Activated CD4-positive, alpha-beta T cell treated with anti-CD3 and anti-CD28 coated beads, Interleukin-2, amount 50 U/mL, for 1 hour (primary cell): ENCODE data around the gene TRIB2.
"Not testable (repeated sequence)": the region's sequence is repeated elsewhere in the genome, so short reads cannot be mapped to it uniquely, and the experiment has no call there.

Experiments used
- DNase-seq: peaks from one replicate; pipeline ENCODE4 v3.0.0-alpha.2; 2020

Gene TRIB2

DNA sequence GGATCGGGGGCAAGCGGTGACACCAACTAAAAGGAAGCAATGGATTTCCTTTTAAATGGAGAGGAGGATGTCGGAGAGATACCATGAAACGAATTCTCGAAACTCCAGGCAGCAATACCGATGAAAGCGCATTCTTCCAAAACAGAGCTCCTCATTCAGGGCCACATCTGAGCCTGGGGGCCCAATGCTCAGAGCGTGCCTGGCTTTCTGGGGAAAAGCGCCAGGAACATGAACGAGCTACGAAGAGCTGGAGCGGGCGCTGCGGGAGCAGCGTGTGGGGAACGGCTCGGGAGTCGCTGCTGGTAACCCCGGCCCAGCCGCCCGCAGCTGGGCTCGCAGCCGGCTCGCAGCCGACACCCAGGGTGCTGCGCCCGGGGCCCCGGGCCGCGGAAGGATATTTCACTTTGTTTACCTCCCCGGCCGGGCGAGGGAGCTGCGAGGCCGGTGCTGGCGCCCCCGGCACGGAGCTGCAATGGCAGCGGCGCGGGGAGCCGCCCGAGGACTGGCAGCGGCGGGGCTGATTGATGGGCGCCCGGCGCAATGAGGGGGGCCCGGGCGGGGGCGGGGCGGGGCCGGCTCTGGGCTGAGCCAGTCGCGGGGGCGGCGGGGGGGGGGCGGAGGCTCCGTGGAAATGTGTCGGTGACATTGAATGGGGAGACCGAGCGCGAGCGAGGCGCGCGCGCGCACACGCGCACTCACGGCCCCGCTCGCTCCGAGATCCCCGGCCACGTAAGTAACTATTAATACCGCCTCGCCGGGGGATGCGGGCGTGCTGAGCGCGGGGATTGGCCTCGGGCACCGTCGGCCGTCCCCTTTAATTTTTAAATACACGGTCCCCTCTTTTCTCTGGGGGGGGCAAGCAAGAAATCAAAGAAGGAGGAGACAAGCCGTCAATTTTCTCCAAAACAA is at the start of gene TRIB2:
TRIB2 (plus strand) TSS at position 655 of the 909 bp plus-strand sequence. CDS start 1,372 bp downstream, outside the sequence.
- DNase-seq, result peak; percentile 90

DNA sequence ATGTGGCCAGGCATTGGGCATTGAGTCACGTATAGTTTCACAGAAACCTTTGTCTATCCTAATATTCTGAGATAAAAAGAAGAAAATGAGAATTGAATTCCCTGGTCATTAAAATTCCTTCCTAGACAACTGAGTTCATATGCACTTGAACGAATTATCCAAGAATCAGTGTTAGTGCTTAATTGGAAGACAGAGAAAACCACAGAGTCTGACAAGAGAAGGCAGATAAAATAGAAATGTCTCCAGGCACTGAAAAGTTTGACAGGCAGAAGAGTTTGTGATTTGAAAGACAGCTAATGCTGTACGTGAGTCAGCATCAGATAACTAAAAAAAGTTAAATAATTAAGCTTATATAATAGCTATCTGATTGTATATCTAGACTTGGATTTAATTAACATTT is 47.7 kb upstream of the TRIB2 start:
- DNase-seq, result no peak

DNA sequence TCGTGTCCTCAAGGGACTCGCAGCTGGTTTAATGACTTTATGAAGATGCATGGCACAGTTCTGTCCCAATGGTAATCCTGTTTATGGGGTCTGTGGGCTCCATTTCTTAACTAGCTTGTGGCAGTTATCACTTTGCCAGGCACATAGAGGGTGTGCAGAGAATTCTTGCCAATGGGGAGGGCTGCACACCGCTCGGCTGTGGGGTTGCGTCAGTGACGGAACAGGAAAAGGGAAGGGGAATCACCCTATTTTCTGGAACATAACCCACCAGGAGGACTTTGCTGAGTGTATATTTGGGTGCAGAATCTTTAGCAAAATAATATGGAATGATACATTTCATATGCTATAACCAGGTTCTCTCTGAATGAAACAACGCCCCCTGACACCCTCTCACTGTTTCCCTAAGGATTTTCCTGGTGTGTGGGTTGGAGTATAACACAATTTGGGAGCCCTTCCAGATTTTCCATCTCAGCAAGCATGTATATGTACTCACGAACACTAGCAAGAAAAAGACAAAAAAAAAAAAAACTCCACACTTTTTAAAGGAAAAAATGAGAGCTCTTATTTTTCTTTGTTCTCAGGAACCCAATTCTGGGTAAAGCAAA is 43.9 kb upstream of the TRIB2 start:
- DNase-seq, result no peak

DNA sequence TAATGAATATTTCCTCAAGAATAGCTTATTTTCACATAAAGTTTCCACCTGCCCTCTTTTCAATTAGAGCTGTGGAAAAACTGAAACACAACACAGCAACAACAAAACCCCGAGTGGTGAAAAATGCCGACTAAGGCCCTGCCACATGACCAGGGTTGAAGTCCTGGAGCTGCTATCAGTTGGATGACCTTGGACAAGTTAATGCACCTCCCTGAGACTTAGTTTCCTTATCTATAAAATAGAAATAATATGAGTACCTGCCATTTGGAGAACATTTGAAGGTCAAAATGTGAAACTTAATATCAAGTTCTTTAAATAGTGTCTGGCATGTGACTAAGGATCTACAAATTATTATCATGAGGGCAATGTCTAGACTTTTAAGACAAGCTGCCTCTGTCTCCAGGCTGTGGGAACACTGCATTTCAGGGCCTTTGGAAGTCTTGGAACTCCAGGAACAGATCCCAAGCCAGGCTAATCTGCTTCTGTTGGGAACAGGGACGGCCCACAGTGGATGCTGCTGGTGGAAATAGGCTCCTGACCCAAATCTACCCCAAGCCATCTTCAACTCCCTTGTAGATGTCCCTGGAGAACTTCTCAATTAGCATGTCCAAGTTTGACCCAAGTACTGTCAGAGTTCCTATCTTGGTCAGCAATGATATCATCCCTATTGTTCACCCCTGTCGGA is 42.0 kb upstream of the TRIB2 start:
- DNase-seq, result no peak

DNA sequence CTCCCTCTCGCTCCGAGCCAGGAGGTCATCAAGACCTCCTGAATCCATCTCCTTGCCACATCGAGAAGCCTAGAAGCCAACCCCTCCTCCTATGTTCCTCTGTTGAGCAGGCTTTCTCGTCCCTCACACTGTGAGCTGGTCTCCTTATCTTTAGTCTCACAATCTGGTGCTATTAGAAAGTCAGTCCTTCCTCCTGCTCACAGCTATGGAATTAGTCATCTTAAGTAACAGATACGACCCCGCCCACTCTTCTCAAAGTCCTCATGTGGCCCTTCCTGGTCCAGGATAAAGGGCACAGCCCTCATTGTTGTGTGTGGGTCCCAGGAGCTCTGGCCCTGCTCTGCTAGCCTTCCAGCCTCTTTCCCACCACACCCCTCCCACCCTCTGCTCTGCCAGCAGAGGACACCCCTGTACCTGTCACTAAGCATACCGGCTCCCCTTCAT is 41.4 kb upstream of the TRIB2 start:
- DNase-seq, result no peak

DNA sequence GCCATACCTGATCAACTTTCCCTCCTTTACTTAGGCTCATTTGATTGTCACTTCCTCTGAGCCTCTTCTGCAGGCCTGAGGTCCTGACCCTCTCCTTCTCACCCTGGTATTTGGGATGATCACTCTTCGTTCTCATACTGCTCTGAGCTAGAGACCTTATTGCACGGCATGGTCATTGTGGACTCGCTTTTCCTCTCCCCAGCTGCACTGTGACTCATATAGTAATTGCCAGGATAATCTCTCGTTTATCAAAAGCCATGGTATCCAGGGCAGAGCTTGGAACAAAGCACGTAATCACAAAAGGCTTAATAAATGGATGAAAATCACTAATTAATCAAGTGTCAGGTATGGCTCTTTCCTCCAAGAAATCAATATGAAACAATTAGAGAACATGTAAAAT is 40.9 kb upstream of the TRIB2 start:
- no peak for DNase-seq

DNA sequence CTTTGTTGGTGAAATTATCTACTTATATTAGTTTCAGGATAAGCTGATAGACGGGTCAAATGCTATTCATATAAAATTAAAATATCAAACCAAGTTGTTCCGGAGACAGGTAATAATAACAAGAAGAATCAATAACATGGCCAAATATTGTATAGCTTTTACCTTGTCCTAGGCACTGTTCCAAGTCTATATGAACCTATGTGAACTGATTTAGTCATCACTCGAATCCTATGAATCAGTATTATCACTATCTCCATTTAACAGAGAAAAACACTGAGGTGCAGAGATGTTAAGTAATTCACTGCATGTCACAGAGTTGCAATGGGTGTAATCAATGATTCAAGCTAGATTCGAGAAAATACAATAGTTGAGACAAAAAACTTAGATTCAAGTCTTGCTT is 40.0 kb upstream of the TRIB2 start:
- DNase-seq, result no peak

DNA sequence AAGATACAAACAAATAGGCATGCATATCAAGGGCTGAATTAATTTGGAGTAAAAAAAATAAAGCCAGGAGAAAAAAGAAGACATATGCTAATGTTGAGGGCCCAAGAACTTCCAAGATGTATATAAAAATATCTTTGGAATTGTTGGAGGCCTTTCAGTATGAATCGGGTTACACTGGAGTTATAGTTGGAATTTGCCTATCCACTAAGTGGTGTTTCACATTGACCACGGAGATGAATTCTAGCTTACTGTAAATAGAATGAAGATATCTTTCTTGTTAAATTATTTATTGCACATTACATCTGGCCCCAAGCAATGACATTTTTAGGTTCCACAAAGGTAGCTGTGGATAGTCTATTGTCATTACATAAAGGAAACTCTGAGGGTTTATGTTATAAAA is 38.5 kb upstream of the TRIB2 start:
- DNase-seq, result no peak

DNA sequence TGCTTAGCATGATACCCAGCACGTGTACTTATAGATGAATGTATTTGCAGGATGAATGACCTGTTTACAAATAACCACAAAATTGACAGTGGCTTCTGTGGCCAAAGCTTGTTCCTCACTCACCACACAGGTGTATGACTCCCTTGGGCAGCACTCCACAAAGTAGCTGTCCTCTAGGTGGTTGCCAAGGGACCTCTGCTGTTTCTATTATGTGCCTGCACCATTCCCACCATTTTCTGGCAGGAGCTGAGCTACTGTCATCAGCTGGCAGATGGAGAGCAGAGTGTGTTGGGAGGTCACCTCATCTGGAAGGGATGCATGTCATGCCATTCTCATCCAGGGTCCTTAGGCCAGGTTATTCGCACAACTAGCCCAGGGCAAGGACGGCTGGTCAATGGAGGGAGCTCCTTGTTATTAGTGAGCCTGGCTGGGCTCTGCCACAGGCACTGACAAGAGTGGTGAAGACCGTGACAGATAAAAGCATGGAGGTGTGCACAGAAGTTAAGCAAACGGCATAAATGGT is 37.1 kb upstream of the TRIB2 start:
- DNase-seq, result no peak

DNA sequence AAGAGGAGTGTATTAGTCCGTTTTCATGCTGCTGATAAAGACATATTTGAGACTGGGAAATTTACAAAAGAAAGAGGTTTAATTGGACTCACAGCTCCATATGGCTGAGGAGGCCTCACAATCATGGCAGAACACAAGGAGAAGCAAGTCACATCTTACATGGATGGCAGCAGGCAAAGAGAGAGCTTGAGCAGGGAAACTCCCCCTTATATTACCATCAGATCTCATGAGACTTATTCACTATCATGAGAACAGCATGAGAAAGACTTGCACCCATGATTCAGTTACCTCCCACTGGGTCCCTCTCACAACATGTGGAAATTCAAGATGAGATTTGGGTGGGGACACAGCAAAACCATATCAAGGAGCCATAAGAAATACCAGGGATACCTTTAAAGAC is 36.6 kb upstream of the TRIB2 start:
- DNase-seq, result not testable (repeated sequence)

DNA sequence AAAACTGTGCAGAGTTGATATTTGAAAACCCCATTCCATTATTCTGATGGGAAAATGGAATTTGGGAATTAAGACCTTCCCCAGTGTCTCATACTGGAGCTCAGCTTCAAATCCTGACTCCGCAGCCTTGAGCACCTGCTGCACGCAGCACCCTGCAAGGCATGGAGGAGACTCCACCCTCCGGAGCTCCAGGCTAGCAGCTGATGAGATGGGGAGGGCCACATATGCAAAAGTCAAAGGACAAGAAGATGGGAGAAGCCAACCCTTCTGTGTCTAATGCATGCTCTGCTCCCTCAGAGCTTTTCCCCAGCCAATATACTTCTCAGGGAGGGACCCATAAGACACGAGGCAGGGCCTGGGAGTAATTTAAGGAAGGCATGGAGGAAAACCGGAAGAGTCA is 34.7 kb upstream of the TRIB2 start:
- no peak for DNase-seq

DNA sequence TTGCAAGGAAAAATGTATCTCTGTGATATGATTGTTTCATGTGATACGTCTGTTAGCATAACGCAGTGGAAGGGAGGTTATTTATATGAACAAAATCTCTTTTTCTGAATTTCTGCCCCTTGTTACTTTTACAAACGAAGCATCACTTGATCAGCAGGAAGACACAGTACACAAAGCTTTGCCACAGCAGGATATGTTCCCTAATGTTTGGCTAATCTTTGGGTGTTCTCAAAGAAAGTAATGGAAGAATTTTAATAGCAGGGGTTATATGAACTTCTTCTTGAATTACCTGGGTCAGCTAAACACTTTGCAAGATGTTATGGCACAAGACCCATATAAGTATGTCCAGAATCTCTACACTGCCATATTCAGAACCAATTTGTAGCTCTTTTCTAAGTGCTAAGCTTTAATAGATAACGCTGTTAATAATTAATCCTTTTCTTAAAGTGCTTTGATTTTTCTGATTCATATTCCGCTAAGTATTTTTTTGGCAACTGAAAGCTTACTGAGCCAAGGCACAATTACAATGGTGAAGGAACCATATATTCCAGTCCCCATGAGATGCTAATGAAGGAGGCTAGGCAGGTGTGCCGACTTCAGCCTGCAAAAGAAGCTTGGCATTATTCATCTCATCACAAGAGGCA is 33.2 kb upstream of the TRIB2 start:
- DNase-seq, result no peak

DNA sequence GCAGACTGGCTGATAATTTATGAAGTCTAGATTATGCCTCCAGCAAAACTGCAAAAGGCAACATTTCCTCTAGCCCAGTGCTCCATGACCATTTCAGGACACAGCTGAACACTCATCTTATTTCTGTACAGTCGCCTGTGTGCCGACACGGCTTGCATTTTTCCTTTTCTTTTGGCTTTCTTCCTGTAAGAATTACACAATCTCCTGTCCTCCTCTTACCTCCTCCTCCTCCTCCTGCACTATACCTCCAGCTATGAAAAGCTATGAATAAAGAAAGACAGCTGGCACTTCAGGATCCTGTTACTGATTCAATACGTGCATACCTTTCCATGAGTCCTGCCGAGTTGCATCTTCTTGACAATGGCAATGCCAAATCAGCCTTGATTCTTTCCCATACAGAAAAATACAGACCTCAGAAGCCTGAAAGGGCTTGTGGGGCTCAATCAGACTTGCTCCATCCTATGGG is 32.2 kb upstream of the TRIB2 start:
- DNase-seq, result no peak

DNA sequence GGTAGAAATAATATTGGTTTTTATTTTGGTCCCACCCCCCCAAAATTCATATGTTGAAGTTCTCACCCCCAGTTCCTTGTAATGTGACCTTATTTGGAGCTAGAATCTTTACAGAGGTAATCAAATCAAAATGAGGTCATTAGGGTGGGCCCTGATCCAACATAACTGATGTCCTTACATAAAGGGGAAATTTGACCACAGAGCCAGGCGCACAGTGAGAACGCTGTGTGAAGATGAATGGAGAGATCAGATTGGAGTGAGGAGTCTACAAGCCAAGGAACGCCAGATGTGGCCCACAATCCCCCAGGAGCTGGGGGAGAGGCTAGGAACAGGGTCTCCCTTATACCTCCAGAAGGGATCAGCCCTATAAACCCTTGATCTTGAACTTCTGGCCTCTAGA is 31.6 kb upstream of the TRIB2 start:
- no peak for DNase-seq

DNA sequence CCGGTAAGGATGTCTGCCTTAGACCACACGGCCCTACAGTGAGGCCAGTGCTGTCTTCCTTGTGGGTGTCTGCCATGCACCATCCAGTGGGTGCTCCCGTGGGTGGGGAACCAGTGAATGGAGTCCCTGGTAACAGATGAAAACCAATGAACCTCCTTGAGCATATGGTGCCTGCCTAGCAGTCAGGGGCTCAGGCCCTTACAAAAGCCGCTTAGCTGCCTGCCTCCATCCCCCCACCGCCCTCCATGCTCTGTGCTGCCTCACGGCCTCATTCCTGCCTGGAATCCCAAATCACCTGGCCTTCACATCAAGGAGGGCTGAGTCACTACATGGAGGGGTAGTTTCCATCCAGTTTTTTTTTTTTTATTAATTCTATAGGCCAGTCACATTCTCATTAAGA is 30.8 kb upstream of the TRIB2 start:
- no peak for DNase-seq

DNA sequence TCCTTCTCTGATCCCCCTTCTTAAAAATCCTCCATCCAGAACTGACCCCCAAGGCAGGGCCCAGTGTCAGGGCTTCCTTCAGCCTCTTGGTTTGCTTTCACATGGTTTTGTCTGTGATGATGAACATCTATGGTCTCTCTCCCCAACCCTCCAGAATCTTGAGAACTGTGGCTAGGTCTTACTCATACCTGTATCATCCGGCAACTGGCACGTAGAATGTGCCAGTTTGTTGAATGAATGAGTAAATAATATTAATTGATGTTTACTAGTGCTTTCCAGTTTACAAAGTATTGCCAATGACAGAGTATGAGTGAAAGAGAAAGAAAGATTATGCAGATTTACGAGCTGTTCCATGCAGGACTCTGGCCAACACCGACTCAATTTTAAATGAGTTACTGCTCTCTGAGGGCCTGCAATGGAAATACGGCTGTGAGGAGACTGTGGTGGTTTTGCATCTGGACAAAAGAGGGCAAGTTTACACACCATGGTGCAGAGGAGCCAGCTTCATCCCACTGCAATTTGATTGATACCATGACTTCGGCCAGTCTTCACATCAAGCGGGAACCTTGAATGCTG is 29.9 kb upstream of the TRIB2 start:
- DNase-seq, result no peak

DNA sequence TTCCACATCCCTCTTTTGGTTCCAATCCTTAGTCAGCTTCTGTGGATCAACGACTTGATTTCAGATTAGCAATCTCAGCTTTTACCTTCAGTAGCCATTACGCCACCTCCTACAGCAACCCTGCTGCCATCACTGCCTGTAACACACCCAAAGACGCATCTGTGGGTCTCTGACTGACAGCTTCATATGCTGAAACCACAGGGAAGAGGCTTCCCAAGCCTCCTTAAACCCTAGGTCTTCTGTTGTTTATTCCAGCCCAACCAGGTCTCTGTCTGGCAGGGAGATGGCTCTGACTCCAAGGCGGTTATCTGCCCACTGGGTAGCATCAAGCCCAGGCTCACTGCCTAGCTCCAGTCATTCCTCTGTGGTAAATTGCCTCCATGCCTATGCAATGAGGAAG is 28.6 kb upstream of the TRIB2 start:
- no peak for DNase-seq

DNA sequence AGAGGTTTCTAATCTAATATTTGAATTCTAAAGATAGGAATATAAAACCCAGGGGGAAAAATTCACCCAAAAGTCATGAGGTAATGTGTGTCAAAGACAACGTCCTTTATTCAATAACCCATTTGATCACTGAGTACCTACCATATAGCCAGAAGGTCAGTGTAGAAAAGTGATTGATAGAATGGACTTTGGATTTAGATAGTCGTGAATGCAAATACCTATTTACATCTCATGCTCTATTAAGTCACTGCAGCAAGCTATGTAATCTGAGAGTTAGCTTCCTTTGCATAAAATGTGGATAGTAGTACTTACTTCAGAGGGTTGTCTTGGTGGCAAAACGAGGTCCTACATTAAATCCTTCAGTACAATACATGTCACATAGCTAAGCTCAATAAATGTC is 27.8 kb upstream of the TRIB2 start:
- no peak for DNase-seq

DNA sequence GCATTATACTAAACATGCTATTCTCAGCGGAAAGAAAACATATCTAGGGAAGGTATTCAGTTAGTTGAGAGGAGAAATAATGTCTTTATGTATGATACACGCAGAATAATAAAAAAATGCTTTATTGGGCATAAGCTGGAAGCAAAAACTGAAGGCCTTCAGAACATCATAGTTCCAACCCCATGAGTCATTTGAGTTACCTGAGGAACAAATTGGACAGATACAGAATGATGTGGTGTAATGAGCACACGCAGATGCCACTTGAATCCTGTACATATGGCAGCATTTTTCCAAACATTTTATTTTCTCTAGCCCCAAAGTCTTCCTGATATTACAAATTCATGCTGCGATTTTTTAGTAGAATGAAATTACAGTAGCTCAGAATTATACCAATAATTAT is 23.2 kb upstream of the TRIB2 start:
- no peak for DNase-seq

DNA sequence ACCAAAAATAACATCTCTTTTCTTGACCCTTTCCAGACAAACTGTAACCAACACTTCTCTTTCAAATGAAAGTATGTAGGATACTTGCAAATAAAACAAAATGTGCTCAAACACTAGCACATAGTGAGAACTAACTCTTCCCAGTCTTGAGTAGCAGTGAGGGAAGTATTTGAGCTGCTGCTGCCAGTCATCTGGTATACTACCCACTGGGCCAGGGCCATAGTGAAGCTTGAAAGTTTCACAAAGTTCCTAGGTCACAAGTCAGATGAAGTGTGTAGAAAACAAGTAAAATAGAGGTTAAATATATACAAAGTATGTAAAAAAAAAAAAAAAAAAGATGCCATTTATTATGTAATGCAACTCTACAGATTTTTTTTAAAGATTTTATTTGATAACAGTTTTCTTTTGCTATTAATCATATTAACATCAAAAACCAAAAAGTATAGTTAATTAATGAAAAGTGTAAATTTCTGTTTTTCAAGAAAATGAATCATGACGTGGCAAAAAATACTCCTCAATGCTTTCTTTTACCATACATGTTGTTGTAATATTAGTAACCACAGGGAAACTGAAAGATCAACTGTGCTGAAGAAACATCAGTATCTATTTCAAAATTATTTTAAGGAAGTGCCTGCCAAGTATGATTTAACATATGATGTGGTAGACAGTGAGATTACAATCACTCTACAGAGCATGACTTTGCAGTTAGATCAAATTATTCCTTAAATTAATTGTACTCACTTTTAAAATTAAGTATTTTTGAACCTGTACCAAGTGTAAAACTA is 21.6 kb upstream of the TRIB2 start:
- no peak for DNase-seq

DNA sequence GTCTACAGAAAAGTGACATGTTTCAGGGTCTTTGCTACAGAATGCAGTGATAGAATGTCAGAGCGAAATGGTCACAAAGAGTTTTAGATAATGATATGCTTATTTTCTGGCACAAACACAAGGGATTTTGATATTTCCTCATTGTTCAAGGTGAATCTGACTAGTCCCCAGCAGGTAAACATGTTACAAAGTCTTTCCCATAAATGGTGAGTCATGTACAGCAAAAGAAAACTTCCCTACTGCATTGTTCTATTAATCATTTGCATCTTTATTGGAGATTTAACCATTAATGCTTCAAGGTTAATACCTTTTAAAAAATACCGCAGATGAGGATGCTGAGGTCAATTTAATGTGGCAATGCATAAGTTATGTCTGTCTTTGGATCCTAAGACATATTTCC is 19.1 kb upstream of the TRIB2 start:
- no peak for DNase-seq

DNA sequence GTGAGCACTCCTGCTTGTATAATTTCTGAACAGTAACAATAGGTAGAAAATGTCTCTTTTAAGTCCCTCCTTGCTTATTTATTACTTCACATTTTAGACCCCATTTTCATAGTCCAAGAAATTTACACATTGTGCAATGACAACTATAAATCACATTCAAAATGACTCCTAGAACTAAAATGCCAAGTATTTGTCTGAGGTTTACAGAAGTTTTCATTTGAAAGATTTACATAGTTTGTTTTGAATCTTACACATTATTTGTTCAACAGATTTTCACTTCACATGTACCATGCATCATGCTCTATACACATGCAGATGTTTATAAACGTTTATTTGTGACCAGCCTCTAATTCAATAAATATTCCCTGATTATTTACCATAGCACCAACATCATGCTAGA is 15.7 kb upstream of the TRIB2 start:
- DNase-seq, result no peak
